HuH-7 (cell line): ENCODE measurements around the gene SAT1.

Experiments
- DNase-seq: peaks from one replicate; pipeline ENCODE4 v3.0.0; 2011; ENCODE audit warnings: low spot score

SAT1 gene

GRCh38 chrX:23776363-23776762, 6.6 kb upstream of the SAT1 start:
- DNase-seq, result no peak

GRCh38 chrX:23779025-23779424, 3.9 kb upstream of the SAT1 start:
- DNase-seq, result no peak

GRCh38 chrX:23782455-23782854, 518 bp upstream of the SAT1 start:
- no peak for DNase-seq

GRCh38 chrX:23783589-23784469, 856 bp downstream of the SAT1 start:
- no peak for DNase-seq

DNA sequence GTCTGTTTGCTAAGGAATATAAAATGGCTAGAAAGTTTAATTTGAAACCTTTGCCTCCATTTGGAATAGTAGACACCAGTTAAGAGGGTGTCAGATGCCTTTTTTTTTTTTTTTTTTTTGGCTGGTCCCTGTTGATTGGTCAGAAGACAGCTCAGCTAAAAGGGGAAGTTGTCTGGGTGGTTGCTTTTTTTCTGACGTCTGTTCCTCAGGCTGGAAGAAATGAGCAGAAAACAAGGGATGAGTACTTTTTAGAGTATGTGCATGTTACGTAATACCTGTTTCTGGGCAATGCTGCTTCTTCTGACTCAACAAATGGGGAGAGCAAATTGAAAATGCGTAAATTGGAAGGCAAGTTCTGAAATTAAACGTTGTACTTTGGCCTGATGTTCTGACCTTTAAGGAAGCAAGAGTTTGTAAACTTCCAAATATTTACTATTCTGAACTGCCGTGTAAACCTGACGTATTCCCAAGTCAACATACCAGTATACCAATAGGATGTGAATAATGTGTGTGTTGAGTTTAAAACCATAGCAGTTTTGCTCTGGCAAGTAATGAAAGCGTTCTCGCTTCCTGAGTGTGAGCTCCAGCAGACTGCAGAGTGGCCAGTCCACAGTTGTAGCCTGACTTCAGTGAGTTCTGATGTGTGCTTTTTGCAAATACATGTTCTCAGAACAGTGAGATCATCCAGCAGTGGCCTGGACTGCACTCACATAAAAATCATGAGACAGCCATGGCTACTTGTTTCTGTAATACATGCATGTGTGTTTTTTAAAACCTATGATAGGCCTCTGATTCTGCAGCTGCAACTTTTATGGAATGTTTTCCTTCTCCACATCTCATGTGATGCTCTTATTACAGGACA, 1.7 kb downstream of the SAT1 start:
- DNase-seq, result no peak

DNA sequence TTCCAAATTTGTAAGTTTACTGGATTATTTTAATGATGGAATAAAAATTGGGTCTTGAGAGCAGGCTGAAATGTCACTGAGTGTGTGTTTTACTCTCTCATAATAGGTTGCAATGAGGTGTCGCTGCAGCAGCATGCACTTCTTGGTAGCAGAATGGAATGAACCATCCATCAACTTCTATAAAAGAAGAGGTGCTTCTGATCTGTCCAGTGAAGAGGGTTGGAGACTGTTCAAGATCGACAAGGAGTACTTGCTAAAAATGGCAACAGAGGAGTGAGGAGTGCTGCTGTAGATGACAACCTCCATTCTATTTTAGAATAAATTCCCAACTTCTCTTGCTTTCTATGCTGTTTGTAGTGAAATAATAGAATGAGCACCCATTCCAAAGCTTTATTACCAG, 2.6 kb downstream of the SAT1 start:
- DNase-seq, result no peak

- DNase-seq, result no peak
Observed at GRCh38 chrX:23786268-23786815, 3.4 kb downstream of the SAT1 start.

DNA sequence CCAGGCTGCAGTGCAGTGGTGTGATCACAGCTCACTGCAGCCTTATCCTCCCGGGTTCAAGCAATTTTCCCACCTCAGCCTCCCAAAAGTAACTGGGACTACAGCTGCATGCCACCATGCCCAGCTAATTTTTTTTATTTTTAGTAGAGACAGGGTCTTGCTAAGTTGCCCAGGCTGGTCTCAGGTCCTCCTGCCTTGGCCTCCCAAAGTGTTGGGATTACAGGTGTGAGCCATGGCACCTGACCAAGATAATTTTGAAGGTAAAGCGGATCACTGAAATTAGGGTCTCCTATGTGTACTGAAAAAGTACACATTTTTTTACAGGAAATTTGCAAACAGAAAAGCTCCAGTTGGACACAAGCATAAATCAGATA, 4.8 kb downstream of the SAT1 start:
- no peak for DNase-seq

- DNase-seq, result no peak
Observed at GRCh38 chrX:23788521-23788920, 5.5 kb downstream of the SAT1 start.

DNA sequence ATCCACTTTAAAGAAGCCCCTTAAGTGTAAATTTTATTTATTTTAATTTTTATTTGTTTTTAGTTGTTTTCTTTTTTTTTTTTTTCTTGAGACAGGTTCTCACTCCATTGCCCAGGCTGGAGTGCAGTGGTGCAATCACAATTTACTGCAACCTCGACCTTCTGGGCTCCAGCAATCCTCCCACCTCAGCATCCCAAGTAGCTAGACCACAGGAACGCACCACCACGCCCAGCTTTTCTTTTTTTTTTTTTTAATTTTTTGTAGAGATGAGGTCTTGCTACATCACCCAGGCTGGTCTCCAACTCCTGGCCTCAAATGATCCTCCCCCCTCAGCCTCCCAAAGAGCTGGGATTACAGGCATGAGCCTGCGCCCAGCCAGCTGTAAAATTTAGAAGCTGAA, 6.0 kb downstream of the SAT1 start:
- no peak for DNase-seq

DNA sequence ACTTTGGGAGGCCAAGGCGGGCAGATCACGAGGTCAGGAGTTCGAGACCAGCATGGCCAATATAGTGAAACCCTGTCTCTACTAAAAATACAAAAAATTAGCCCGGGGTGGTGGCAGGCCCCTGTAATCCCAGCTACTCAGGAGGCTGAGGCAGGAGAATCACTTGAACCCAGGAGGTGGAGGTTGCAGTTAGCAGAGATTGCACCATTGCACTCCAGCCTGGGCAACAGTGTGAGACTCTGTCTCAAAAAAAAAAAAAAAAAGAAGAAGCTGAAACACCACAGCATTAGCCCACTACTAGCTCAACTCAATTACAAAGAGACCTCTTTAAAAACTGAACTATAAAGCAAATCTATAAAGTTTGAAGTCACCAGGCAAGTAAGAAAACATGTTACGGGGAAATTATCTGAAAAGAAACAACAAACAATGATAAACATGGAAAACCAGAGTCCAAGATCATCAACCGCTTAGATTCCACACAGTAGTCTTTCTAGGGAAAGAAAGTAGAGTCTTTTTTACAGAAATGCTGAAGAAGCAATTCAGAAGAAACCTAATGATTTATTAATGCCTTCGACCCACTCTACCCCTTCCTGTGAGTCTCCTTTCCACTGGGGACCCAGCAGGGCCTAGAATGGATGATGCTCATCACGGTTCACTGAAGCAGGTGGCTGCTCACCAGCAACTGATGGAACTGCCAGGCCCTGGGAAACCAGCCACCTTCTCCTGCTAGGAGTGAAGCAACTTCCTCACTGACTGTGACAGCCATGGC, 6.6 kb downstream of the SAT1 start:
- no peak for DNase-seq

DNA sequence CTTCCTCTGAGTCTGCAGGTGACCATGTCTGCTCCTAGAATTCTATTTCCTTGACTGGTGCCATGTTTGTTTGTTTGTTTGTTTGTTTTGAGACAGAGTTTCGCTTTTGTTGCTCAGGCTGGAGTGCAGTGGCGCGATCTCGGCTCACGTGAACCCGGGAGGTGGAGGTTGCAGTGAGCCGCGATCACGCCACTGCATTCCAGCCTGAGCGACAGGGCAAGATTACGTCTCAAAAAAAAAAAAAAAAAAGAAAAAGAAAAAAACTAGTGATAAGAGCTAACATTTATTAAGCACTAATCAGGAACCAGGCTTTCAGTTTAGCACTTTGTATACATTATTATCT, 7.2 kb downstream of the SAT1 start:
- DNase-seq, result no peak

DNA sequence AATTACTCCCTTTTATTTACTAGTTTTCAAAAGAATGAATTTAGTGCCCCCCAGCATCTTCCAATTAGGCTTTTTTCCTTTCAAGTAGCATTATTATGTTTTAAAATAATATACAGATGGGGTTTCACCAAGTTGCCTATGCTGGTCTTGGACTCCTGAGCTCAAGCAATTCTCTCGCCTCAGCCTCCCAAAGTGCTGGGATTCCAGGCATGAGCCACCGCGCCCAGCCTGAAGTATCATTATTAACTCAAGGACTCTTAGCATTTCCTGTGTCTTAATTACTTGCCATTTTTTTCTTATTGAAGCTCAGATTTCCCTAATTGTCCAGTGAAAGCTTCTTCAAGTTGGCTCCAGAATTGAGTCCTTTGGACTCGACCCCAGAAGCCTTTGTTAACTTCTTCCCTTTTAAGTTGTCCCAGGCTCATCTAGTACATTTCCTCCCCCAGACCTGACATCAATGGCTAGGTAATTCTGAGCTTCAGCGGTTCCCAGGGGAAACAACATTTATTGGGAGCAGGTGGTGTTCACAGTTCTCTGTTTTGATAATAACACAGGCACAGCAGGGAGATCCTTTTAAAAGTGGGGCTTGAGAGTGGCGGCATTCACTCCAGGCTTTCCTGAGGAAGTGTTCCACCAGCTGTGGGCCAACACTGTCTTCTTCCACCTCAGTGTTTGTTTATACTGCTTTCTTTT, 10.0 kb downstream of the SAT1 start:
- DNase-seq, result no peak

DNA sequence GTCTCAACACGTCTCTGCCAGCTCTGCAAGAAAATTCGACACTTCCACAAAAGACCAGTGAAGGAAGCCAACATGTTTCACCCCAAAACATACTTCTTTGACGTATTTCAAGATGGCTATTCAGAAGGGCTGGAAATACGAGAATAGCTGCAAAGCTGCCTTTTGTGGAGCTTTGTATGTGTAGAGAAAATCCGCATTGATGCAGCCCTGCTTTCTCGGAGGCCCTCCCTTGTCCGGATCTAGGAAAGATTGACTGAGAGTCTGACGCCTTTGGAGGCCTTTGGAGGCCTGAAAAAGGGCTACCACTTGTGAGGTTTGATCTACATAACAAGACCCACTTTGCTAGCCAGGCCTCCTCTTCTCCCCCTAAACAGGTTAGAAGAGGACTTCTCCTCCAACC, 12.2 kb downstream of the SAT1 start:
- no peak for DNase-seq

- no peak for DNase-seq
Observed at GRCh38 chrX:23797371-23798128, 14.6 kb downstream of the SAT1 start.

DNA sequence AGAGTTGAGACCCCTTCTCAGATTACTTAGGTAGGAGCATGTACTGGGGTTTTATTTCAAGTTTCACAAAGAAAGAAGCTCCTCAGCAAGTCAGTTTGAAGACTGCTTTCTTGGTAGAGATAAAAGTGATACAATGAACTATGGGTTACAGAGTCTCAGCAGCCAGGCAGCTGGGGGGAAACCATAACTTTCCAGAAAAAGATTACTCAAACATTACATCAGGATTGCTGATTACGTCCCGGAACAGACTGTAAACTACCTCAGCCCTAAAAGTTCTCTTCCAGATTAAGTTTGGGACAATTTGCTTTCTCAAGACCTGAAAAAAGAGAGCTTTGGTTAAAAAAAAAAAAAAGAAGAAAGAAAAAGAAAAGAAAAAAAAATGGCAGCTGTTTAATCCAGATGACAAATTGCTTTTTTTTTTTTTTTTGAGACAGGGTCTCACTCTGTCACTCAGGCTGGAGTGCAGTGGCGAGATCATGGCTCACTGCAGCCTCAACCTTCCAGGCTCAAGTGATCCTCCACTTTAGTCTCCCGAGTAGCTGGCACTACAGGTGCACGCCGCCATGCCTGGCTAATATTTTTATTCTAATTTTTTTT, 16.6 kb downstream of the SAT1 start:
- no peak for DNase-seq

DNA sequence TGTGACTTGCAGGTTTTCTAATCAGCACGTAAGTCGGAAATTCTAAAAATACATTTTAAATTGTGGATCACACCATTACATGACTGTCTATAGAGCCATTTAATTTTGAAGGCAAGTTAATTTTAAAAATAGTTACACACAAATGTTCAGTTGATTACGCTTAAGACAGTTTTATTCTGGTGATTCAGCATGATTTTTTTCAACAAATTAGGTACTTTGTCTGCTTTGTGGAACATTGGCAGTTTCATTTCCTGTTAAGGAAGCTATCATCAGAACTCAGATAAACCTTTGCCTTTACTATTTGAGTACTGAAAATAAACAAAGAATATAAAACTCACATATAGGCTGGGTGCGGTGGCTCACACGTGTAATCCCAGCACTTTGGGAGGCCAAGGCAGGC, 19.5 kb downstream of the SAT1 start:
- DNase-seq, result no peak

GRCh38 chrX:23803931-23804381, 21.0 kb downstream of the SAT1 start:
- no peak for DNase-seq

GRCh38 chrX:23804578-23804977, 21.6 kb downstream of the SAT1 start:
- no peak for DNase-seq

DNA sequence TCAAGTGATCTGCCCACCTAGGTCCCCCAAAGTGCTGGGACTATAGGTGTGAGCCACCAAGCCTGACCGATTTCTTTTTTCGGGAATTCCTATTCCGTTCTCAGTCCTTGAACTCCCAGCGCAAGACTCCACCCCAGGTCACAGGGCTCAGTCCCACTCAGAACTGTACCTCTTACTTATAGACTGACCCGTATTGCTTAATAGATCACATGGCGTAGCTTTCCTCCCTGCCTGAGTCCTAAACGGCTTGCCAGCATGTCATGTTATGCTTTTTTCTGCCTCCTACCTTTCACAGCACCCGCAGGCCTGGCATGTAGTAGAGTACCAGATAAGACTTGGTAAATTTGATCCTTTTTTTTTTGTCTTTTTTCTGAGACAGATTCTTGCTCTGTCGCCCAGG, 22.4 kb downstream of the SAT1 start:
- DNase-seq, result no peak

- DNase-seq, result no peak
Observed at GRCh38 chrX:23810279-23810678, 27.3 kb downstream of the SAT1 start.
